ENCODE data around the gene CD300LD.

- TF ChIP-seq EZH2 (IDR thresholded peaks at IDR 0.05; ENCODE audit: borderline replicate concordance, low read length) (no peak), CTCF (IDR thresholded peaks at IDR 0.05; ENCODE audit: low read length) (no peak)
Observed at GRCh38 chr17:74545843-74546230, 46.2 kb downstream of the CD300LD start, which contains the start of gene CD300C.
